IMR-90 (cell line): ENCODE data around the gene GALNT12. TPM values are rescaled to one million over a fixed set of nuclear protein-coding genes. Genes with fewer than 3 reads are reported as not detected.

Source experiments
- ATAC-seq: fragments of 200-7000 bp; cut with Tn5 transposase; 2 replicates; pipeline ENCODE4 v1.9.1; 2020; ENCODE audit warnings: low read depth, mild to moderate bottlenecking, moderate library complexity
- BruUV-seq: library from RNA; stranded (reverse); fragments of 400-500 nt; replicated peaks from 2 replicates; lab custom pipeline; 2021; lab: Mats Ljungman, UMichigan
- CTCF ChIA-PET: fragments of 300-600 bp; formaldehyde crosslinking; extraction: SDS; loops from one replicate; lab custom pipeline; 2021; ENCODE audit warnings: antibody characterized with exemption; lab: Yijun Ruan, JAX
- POLR2A ChIA-PET: fragments of 300-600 bp; sonication (Branson Sonifier 250); formaldehyde crosslinking; loops from one replicate; lab custom pipeline; 2022; ENCODE audit warnings: antibody characterized with exemption; ENCODE audit not compliant: unreplicated experiment; lab: Charles Lee
- DNase-seq: peaks from one replicate; pipeline ENCODE4 v3.0.0; 2013
- H2AFZ ChIP-seq: replicated peaks from 2 replicates; pipeline ENCODE3; 2013; ENCODE audit warnings: low read length, mild to moderate bottlenecking; ENCODE audit not compliant: poor library complexity
- H2AK5ac ChIP-seq: 2 replicates; pipeline ENCODE4 v1.6.1; 2013; ENCODE audit warnings: low read depth, low read length, inconsistent platforms
- H2AK9ac ChIP-seq: replicated peaks from 2 replicates; pipeline ENCODE3; 2013; ENCODE audit warnings: mild to moderate bottlenecking, low read depth, low read length, moderate library complexity; ENCODE audit not compliant: poor library complexity
- H2BK120ac ChIP-seq: 2 replicates; pipeline ENCODE4 v1.6.1; 2013; ENCODE audit warnings: low read depth, low read length, inconsistent platforms
- H2BK15ac ChIP-seq: 3 replicates; pipeline ENCODE4 v1.6.1; 2013; ENCODE audit warnings: low read depth, low read length, inconsistent platforms
- H2BK20ac ChIP-seq: 2 replicates; pipeline ENCODE4 v1.6.1; 2013; ENCODE audit warnings: low read depth, mild to moderate bottlenecking, inconsistent platforms, low read length, moderate library complexity
- H2BK5ac ChIP-seq: 2 replicates; pipeline ENCODE4 v1.6.1; 2013; ENCODE audit warnings: mild to moderate bottlenecking, low read depth, low read length, inconsistent platforms; ENCODE audit not compliant: poor library complexity, severe bottlenecking
- H3K14ac ChIP-seq: replicated peaks from 2 replicates; pipeline ENCODE4 v1.6.1; 2013; ENCODE audit warnings: low read depth, low read length, inconsistent platforms
- H3K18ac ChIP-seq: 2 replicates; pipeline ENCODE4 v1.6.1; 2013; ENCODE audit warnings: low read depth, low read length, control low read depth
- H3K23ac ChIP-seq: 2 replicates; pipeline ENCODE4 v1.6.1; 2013; ENCODE audit warnings: low read depth, low read length, inconsistent platforms
- H3K27ac ChIP-seq: 2 replicates; pipeline ENCODE4 v1.5.1; 2013; ENCODE audit warnings: mild to moderate bottlenecking, control low read depth, low read length; ENCODE audit not compliant: insufficient read depth
- H3K27me3 ChIP-seq: 2 replicates; pipeline ENCODE4 v1.6.1; 2013; ENCODE audit warnings: low read length; ENCODE audit not compliant: control insufficient read depth, insufficient read depth
- H3K36me3 ChIP-seq: 2 replicates; pipeline ENCODE4 v1.6.1; 2013; ENCODE audit warnings: low read length, mixed read lengths; ENCODE audit not compliant: control insufficient read depth, insufficient read depth
- H3K4ac ChIP-seq: 2 replicates; pipeline ENCODE4 v1.6.1; 2013; ENCODE audit warnings: low read depth, low read length, inconsistent platforms
- H3K4me1 ChIP-seq: 2 replicates; pipeline ENCODE4 v1.6.1; 2013; ENCODE audit warnings: low read length, mixed read lengths; ENCODE audit not compliant: control insufficient read depth, insufficient read depth
- H3K4me2 ChIP-seq: 2 replicates; pipeline ENCODE4 v1.6.1; 2013; ENCODE audit warnings: low read depth, mild to moderate bottlenecking, control low read depth, low read length, moderate library complexity
- H3K4me3 ChIP-seq: 2 replicates; pipeline ENCODE4 v1.5.1; 2013; ENCODE audit warnings: low read depth, mild to moderate bottlenecking, control low read depth, low read length, moderate library complexity; ENCODE audit not compliant: insufficient read depth
- H3K56ac ChIP-seq: 2 replicates; pipeline ENCODE4 v1.6.1; 2013; ENCODE audit warnings: low read length, inconsistent platforms; ENCODE audit not compliant: insufficient read depth; ENCODE audit errors: extremely low read depth
- H3K79me1 ChIP-seq, 2 experiments: 2 replicates each; pipeline ENCODE4 v1.6.1; 2013; ENCODE audit warnings: low read length in 2 of 2, inconsistent platforms in 1 of 2, low read depth in 1 of 2
- H3K9ac ChIP-seq: 2 replicates; pipeline ENCODE4 v1.6.1; 2013; ENCODE audit warnings: low read depth, low read length, control low read depth
- H3K9me1 ChIP-seq: 2 replicates; pipeline ENCODE4 v1.6.1; 2013; ENCODE audit warnings: low read length, inconsistent platforms; ENCODE audit not compliant: insufficient read depth
- H3K9me3 ChIP-seq: 2 replicates; pipeline ENCODE4 v1.6.1; 2013; ENCODE audit warnings: low read length; ENCODE audit not compliant: control insufficient read depth, insufficient read depth
- H4K20me1 ChIP-seq: 2 replicates; pipeline ENCODE4 v1.6.1; 2013; ENCODE audit warnings: low read length, inconsistent platforms; ENCODE audit not compliant: insufficient read depth
- H4K5ac ChIP-seq: 2 replicates; pipeline ENCODE4 v1.6.1; 2013; ENCODE audit warnings: mild to moderate bottlenecking, low read depth, low read length, control low read depth
- H4K8ac ChIP-seq, 2 experiments: 2 replicates each; pipeline ENCODE4 v1.6.1; 2013; ENCODE audit warnings: low read depth in 2 of 2, low read length in 2 of 2, control low read depth in 1 of 2, inconsistent platforms in 1 of 2
- H4K91ac ChIP-seq: 2 replicates; pipeline ENCODE4 v1.6.1; 2013; ENCODE audit warnings: low read depth, low read length, inconsistent platforms; ENCODE audit not compliant: insufficient read depth
- BHLHE40 ChIP-seq: fragments of 150-350 bp; IDR thresholded peaks from 2 replicates; pipeline ENCODE4 v1.6.1; 2016; ENCODE audit warnings: mild to moderate bottlenecking, low read depth, low read length
- CEBPB ChIP-seq: IDR thresholded peaks from 2 replicates; pipeline ENCODE4 v1.6.1; 2012; ENCODE audit warnings: low read depth, low read length, improper control_type of control experiment
- CHD1 ChIP-seq: IDR thresholded peaks from 2 replicates; pipeline ENCODE4 v1.6.1; 2012; ENCODE audit warnings: low read depth, low read length, improper control_type of control experiment
- RAD21 ChIP-seq: IDR thresholded peaks from 2 replicates; pipeline ENCODE4 v1.6.1; 2012; ENCODE audit warnings: low read length, improper control_type of control experiment
- SMC3 ChIP-seq: fragments of 150-350 bp; IDR thresholded peaks from 2 replicates; pipeline ENCODE4 v1.6.1; 2016; ENCODE audit warnings: low read depth, mild to moderate bottlenecking, antibody characterized with exemption, low read length, moderate library complexity
- WGBS, 2 experiments: methylation state at CpG; one replicate each; pipeline versions ENCODE4 v1.1.5 to v1.1.7; 2013; ENCODE audit warnings: missing lambda C conversion rate in 2 of 2; ENCODE audit not compliant: insufficient read length in 1 of 2; ENCODE audit errors: extremely low coverage in 2 of 2; 5-methylcytosine and 5-hydroxymethylcytosine counted together
- dilution Hi-C: fragments of 300-500 bp; cut with HindIII; formaldehyde crosslinking; loops from one replicate; pipeline ENCODE4 v1.14.3; 2018; ENCODE audit warnings: low sequenced_read_pairs; ENCODE audit not compliant: unreplicated experiment
- in situ Hi-C: fragments of 300-500 bp; cut with MboI; formaldehyde crosslinking; loops from 3 replicates; pipeline ENCODE4 v1.14.3; 2019; ENCODE audit warnings: low sequenced_read_pairs, inconsistent platforms, mixed read lengths
- intact Hi-C: fragments of 100-400 bp; cut with micrococcal nuclease; formaldehyde crosslinking; loops from 2 replicates; pipeline ENCODE4 v1.10.0; 2022
- polyA plus RNA-seq, 3 experiments: library from polyadenylated mRNA; depleted of rRNA; stranded (reverse); fragments of >200 nt; gene quantifications; 2 replicates each; pipeline ENCODE4 v1.2.3, GENCODE V29; 2012; ENCODE audit warnings: low replicate concordance in 1 of 3
- total RNA-seq: library from RNA; depleted of rRNA; stranded (reverse); fragments of >200 nt; gene quantifications from 2 replicates; pipeline ENCODE4 v1.2.3, GENCODE V29; 2012
- TF ChIP-seq, protein P1 (sequence below): conservative IDR thresholded peaks from 2 replicates; pipeline ENCODE4 v1.5.1; 2012; ENCODE audit warnings: mild to moderate bottlenecking, low read depth, low read length, improper control_type of control experiment

GALNT12 gene
- total and polyA plus RNA-seq, 2 of the 4 experiments (the other 2 are of a cell fraction), result 2.3 to 2.5 TPM

- no peak for TF ChIP-seq CHD1
- TF ChIP-seq CEBPB, result no peak
- peak; percentile 94 for TF ChIP-seq RAD21
- TF ChIP-seq BHLHE40, result peak; percentile 65
- peak; percentile 91 for TF ChIP-seq SMC3
- TF ChIP-seq, protein P1, sequence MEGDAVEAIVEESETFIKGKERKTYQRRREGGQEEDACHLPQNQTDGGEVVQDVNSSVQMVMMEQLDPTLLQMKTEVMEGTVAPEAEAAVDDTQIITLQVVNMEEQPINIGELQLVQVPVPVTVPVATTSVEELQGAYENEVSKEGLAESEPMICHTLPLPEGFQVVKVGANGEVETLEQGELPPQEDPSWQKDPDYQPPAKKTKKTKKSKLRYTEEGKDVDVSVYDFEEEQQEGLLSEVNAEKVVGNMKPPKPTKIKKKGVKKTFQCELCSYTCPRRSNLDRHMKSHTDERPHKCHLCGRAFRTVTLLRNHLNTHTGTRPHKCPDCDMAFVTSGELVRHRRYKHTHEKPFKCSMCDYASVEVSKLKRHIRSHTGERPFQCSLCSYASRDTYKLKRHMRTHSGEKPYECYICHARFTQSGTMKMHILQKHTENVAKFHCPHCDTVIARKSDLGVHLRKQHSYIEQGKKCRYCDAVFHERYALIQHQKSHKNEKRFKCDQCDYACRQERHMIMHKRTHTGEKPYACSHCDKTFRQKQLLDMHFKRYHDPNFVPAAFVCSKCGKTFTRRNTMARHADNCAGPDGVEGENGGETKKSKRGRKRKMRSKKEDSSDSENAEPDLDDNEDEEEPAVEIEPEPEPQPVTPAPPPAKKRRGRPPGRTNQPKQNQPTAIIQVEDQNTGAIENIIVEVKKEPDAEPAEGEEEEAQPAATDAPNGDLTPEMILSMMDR, result peak; percentile 93
- Histone ChIP-seq H3K23ac (peak overlapping the region; percentile 54; the same call in 1 of the 2 replicates), H3K27me3 (peaks cover 6% of the 10 kb centered on the region; the same call in 1 of the 2 replicates), H3K4me3 (peak overlapping the region; percentile 2; the same call in 1 of the 2 replicates), H3K4me2 (peak overlapping the region; percentile 74), H3K9me1 (peaks cover 7% of the 10 kb centered on the region), H3K9me3 (no peaks in the 10 kb centered on the region), H4K20me1 (no peaks in the 10 kb centered on the region), H3K79me1 (no peaks in the 10 kb centered on the region), H2AK9ac (peak overlapping the region; percentile 18), H2BK15ac (peak overlapping the region; percentile 77), H4K91ac (peak overlapping the region; percentile 12; the same call in 1 of the 2 replicates), H2BK120ac (peak overlapping the region; percentile 84), H4K5ac (peak overlapping the region; percentile 54), H2AFZ (peak overlapping the region; percentile 77), H3K18ac (peak overlapping the region; percentile 81), H2BK20ac (peak overlapping the region; percentile 64), H3K9ac (peak overlapping the region; percentile 52), H3K4me1 (peaks cover 9% of the 10 kb centered on the region), H3K4ac (peak overlapping the region; percentile 81), H2AK5ac (peak overlapping the region; percentile 54), H2BK5ac (peak overlapping the region; percentile 28), H3K56ac (0 out of 2 replicates have a peak overlapping the region, but pooled peaks have one; percentile 7), H4K8ac (peak overlapping the region in 1 of 2 experiments; percentile 62; a peak in 2 of 4 replicates), H3K14ac (peak overlapping the region; percentile 93), H3K36me3 (no peaks in the 10 kb centered on the region), H3K27ac (peak overlapping the region; percentile 15; the same call in 1 of the 2 replicates)
- DNase-seq, result peak; percentile 98
- ChIA-PET POLR2A (no interaction called here), CTCF (interaction anchor here (0.6 to 1.8 kb wide), 12 partner anchors 11 to 288 kb away, joined by 3 to 6 read pairs (median 3); no protein-coding TSS in a partner anchor)
- dilution Hi-C loops (loop anchor here (25.0 kb wide), 1 partner anchor 289 kb away; no protein-coding TSS in a partner anchor), intact Hi-C loops (loop anchor here (1.0 to 2.0 kb wide), 4 partner anchors 151 to 534 kb away; partner anchors contain the start of gene SEC61B), in situ Hi-C loops (no loop called here)
- no TSS peak for BruUV-seq
- ATAC-seq, result peak; percentile 99
- WGBS, 2 experiments, result 38% methylated on average over 8 of the region's 16 CpGs; no CpG with 5 or more reads in 1 of the 2 experiments
Observed at GRCh38 chr9:98848450-98849149, 41.1 kb downstream of the GALNT12 start.
